AG08396 (cell line): ENCODE data around the gene SERPINI1.

Source experiments
- DNase-seq: peaks from one replicate; pipeline ENCODE4 v3.0.0; 2012; ENCODE audit warnings: low spot score, mixed read lengths

Gene SERPINI1

DNA sequence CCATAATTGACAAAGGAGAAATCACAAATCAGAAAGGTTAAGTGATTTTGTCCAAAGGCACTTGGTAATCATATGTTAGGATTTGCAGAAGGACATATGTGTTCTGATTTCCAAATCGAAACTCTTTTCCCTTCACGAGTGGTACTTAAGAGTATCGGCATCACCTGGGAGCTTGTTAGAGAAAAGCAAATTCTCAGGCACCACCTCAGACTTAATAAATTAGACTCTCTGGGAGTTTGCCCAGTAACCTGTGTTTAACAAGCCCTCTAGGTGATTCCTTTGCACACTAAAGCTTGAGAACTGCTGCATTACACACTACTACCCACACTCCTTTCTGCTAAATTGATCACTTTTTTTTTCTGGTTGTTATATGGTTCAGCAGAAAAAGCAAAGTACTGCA lies 116.2 kb downstream of the SERPINI1 start:
- no peak for DNase-seq

DNA sequence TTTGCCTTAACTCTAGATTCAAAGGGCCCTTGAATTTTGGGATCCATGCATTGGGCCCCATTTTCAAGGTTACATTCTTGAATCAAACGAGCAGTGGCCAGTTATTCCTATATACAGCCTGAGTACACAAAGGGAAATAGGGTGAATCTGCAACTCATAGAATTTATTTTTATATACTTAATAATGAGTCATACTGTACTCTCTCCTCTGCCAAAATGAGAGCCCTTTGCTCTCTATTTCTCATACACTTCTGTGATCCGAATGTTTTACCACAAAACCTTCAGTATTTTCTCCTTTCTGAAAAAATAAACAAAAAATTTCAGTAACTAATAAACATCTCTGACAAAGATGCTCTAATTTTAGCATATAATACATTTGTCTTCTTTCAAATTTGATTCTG lies 116.7 kb downstream of the SERPINI1 start:
- peak; percentile 10 for DNase-seq

DNA sequence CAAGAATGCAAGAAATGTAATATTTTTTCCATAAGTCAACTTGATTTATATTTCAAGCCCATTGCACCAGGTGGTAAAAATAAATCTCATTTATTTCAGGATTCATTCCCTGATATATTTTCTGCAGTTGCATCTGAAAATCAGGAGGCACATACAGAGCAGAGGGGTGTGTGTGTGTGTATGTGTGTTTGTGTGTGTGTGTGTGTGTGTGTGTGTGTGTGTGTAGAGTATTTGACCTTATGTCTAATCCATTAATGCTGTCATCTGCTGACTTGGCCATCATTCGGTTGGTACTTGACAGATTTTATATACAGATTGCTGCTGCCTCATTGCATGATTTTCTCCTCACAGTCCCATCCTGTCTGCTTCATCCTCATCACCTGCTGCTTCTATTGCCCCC lies 118.5 kb downstream of the SERPINI1 start:
- DNase-seq, result no peak

- DNase-seq, result no peak
Measured at GRCh38 chr3:167854846-167855245, 119.3 kb downstream of the SERPINI1 start.

GRCh38 chr3:167855306-167855705 lies 119.8 kb downstream of the SERPINI1 start:
- no peak for DNase-seq

GRCh38 chr3:167858865-167859264 lies 123.3 kb downstream of the SERPINI1 start:
- no peak for DNase-seq

GRCh38 chr3:167859610-167860009 lies 124.1 kb downstream of the SERPINI1 start:
- DNase-seq, result no peak

DNA sequence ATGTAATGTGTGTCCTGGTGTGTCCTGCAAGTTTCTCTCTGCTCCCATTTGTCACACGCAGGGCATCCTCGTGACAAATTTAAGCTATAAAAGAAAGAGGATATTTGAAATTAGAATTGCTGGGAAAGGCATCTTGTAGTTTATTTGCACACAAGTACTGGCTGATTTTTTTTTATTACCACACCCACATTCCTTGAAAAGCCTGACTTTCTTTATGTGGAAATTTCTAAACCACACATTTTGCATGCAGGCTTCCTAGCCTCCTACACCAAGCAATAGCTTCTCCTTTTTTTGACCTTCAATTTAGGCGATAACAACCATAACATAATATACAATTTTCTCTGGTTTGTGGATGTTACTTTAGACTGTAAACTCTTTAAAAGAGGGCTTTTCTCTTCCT lies 126.1 kb downstream of the SERPINI1 start:
- DNase-seq, result peak; percentile 10

GRCh38 chr3:167862104-167862730 lies 126.7 kb downstream of the SERPINI1 start:
- DNase-seq, result no peak

DNA sequence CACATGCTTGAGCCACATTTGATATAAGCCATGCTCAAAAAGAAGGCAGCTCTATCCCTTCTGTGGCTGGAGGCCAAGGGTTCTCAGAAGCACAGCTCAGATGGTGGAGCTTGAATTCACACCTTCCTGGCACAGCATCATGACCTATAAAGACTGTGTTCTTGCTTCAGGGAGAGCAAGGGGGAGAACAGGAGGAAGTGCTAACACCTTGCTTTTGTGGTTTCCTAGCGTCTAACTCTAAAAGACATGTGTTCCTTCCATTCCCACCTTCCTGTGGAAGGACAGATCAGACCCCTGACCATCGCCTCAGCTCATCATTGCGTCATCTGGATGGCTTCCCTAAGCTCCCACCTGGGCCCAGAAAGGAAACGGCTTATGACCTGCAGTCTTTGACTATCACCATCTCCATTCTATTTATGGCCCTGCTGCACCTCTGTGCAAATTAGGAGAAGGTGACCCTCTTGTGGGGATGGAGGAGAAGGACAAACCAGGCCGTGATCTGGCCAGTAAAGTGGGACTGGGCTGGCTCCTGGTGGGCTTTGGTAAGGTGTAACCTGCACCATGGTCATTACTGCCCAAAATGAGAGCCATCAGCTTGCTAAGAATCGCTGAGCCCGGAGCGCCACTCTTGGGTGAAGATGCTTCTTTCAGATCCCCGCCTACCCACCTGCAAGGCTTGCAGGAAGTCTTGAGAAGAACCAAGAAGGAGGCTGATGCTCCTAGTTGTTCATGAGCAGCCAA lies 128.5 kb downstream of the SERPINI1 start:
- DNase-seq, result no peak

DNA sequence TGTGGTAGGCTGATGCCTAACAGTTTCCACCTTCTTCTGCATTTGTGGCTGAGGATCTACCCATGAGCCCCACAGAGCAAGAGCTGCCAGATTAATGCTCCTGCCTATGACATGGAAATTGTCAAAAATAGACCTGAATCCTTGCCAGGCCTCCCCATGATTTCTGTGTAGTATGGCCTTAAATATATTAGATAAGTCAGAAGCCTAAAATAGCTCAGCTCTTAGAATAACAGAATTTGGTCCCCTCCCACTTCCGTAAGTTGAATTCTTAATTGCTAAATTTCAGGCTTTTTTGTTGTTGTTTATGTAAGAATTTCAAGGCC lies 129.0 kb downstream of the SERPINI1 start:
- DNase-seq, result no peak

DNA sequence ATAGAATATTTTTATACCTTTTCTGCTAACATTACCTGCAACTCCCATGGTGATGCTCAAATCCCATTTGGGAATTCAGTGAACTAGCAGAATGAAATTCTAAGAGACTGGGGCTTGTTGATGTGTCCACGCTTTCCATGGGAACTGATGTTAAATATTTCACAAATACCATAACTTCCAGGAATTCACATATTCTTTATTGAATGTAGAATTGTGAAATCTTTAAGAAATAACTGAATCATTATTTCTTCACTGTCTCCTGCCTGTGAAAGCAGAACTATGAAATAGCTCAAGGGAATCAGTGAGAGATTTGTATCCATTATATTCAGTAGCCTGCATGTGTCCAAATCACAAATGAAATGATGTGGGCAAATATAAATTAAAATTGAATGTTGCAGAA lies 130.8 kb downstream of the SERPINI1 start:
- DNase-seq, result no peak

GRCh38 chr3:167867981-167868380 lies 132.5 kb downstream of the SERPINI1 start:
- DNase-seq, result no peak

DNA sequence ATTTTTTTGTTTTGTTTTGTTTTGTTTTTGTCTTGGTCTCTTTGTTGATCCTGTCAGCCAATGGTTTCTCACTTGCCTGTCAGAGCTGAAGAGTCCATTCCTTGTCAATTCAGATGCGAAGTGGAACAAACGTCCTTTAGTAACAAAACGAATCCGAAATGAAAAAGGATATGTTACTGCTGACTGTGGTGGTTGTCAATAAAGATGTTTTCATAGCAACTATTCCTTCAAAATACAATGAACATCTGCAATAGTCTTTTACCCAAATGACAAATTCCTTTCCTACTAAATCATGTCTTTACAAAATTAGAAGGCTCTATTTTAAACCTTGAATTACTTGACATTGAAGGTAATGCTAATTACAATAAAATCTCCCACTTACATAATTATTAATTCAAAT lies 134.7 kb downstream of the SERPINI1 start:
- DNase-seq, result no peak

DNA sequence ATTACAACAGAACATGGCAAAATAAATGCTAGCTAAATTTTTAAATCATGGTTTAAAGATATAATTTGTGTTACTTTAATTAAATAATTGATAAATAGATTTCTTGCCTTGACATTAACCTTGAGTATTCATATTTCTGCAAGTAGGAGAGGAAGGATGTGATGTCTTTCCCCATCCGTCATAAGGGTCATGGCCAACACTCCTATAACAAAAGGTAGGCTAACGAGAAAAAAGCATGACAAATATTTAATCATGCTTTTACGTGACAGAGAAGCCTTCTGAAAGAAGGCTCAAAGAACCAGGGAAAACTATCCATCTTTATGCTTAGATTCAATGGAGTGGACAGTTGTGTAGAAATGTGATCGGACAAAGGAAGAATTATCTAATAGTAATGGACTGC lies 135.2 kb downstream of the SERPINI1 start:
- DNase-seq, result no peak

DNA sequence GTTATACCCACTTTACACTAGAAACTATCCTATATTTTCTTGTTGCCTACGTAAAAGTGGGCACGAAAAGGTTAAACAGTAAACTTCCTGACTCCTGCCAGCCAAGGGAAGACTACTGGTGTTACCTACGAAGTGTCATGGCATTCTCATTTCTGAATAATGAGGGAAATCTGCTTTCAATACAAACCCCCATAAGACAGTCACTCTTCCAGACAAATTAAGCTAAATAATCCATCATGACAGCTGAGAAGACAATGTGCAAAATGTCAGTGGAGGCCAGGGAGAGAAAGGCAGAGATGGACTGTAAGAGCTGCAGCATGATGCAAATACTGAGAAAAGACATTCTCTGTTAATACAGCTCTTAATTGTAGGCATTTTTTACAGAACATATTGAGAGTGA lies 136.5 kb downstream of the SERPINI1 start:
- no peak for DNase-seq

- no peak for DNase-seq
Measured at GRCh38 chr3:167872941-167873340, 137.4 kb downstream of the SERPINI1 start.

GRCh38 chr3:167874671-167875372 lies 139.3 kb downstream of the SERPINI1 start:
- DNase-seq, result no peak
